Measurements from ENCODE around the gene MCHR2.

DNA sequence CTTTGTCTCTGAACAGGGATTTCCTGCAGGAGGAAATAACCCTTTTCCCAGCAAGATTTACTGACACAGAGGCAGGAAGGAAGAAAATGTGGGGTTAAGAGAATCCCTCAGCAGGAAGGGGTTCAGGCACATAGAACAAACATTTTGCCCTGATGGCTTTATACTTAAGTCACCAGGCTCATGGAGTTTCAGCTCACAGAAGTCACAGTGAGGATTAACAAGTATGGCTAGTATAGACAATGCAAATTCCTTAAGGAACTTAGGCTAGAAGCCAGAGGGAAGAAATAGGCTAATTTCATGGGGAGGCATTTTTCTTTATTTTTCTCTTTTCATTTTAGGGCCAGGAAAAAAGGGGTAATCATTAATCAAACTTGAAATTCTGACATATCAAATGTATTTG lies 50.2 kb downstream of the MCHR2 start:
- TF ChIP-seq, protein P1, sequence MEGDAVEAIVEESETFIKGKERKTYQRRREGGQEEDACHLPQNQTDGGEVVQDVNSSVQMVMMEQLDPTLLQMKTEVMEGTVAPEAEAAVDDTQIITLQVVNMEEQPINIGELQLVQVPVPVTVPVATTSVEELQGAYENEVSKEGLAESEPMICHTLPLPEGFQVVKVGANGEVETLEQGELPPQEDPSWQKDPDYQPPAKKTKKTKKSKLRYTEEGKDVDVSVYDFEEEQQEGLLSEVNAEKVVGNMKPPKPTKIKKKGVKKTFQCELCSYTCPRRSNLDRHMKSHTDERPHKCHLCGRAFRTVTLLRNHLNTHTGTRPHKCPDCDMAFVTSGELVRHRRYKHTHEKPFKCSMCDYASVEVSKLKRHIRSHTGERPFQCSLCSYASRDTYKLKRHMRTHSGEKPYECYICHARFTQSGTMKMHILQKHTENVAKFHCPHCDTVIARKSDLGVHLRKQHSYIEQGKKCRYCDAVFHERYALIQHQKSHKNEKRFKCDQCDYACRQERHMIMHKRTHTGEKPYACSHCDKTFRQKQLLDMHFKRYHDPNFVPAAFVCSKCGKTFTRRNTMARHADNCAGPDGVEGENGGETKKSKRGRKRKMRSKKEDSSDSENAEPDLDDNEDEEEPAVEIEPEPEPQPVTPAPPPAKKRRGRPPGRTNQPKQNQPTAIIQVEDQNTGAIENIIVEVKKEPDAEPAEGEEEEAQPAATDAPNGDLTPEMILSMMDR (IDR thresholded peaks at IDR 0.05), result no peak
- TF ChIP-seq ZFX (IDR thresholded peaks at IDR 0.05; ENCODE audit: borderline replicate concordance), result no peak
